Mucosa of stomach (tissue), 1 donor: ENCODE data around the gene HDGF.
"Not testable (repeated sequence)": the region's sequence is repeated elsewhere in the genome, so short reads cannot be mapped to it uniquely, and the experiment has no call there.

Experiments
- H3K27me3 ChIP-seq: one replicate; pipeline ENCODE4 v1.7.0; 2013; ENCODE audit warnings: mild to moderate bottlenecking, low read length; ENCODE audit not compliant: control insufficient read depth, insufficient read depth
- H3K36me3 ChIP-seq: one replicate; pipeline ENCODE4 v1.7.0; 2013; ENCODE audit warnings: low read length; ENCODE audit not compliant: control insufficient read depth, insufficient read depth
- H3K4me1 ChIP-seq: one replicate; pipeline ENCODE4 v1.7.0; 2013; ENCODE audit warnings: mild to moderate bottlenecking, low read length; ENCODE audit not compliant: control insufficient read depth, insufficient read depth
- H3K4me3 ChIP-seq: one replicate; pipeline ENCODE4 v1.7.0; 2013; ENCODE audit warnings: low read length
- H3K9ac ChIP-seq: one replicate; pipeline ENCODE4 v1.7.0; 2013; ENCODE audit warnings: mild to moderate bottlenecking, low read length, moderate library complexity
- H3K9me3 ChIP-seq: one replicate; pipeline ENCODE4 v1.7.0; 2013; ENCODE audit warnings: mild to moderate bottlenecking, low read length, moderate library complexity; ENCODE audit not compliant: control insufficient read depth
- donor health status: Pancreatic carcinoma.

HDGF gene

GRCh38 chr1:156765136-156765535 lies 13.7 kb upstream of the HDGF start:
- H3K4me1 ChIP-seq = peaks cover 13% of the 10 kb centered on the region
- not testable (repeated sequence) for H3K4me3 ChIP-seq, H3K9me3 ChIP-seq, H3K36me3 ChIP-seq, H3K27me3 ChIP-seq, H3K9ac ChIP-seq

- H3K9ac ChIP-seq = no peak overlapping the region
- H3K36me3 ChIP-seq = no peaks in the 10 kb centered on the region
- H3K4me1 ChIP-seq = no peaks in the 10 kb centered on the region
- H3K4me3 ChIP-seq = no peak overlapping the region
- H3K27me3 ChIP-seq = no peaks in the 10 kb centered on the region
- H3K9me3 ChIP-seq = no peaks in the 10 kb centered on the region
Observed at GRCh38 chr1:156760796-156761104, 9.3 kb upstream of the HDGF start.

GRCh38 chr1:156760092-156760795 lies 8.8 kb upstream of the HDGF start:
- Histone ChIP-seq H3K36me3 (no peaks in the 10 kb centered on the region), H3K9me3 (no peaks in the 10 kb centered on the region), H3K9ac (no peak overlapping the region), H3K4me1 (no peaks in the 10 kb centered on the region), H3K4me3 (no peak overlapping the region), H3K27me3 (no peaks in the 10 kb centered on the region)

GRCh38 chr1:156757572-156758253 lies 6.2 kb upstream of the HDGF start:
- H3K4me1 ChIP-seq, H3K27me3 ChIP-seq, H3K9ac ChIP-seq, H3K4me3 ChIP-seq, H3K36me3 ChIP-seq, H3K9me3 ChIP-seq: not testable (repeated sequence)

- Histone ChIP-seq H3K36me3 (no peaks in the 10 kb centered on the region), H3K4me3 (no peak overlapping the region), H3K9ac (no peak overlapping the region), H3K4me1 (no peaks in the 10 kb centered on the region), H3K27me3 (no peaks in the 10 kb centered on the region), H3K9me3 (no peaks in the 10 kb centered on the region)
Observed at GRCh38 chr1:156756355-156756754, 4.9 kb upstream of the HDGF start.

- H3K9me3 ChIP-seq = no peaks in the 10 kb centered on the region
- no peak overlapping the region for H3K9ac ChIP-seq
- no peaks in the 10 kb centered on the region for H3K4me1 ChIP-seq
- H3K27me3 ChIP-seq = no peaks in the 10 kb centered on the region
- H3K4me3 ChIP-seq = no peak overlapping the region
- H3K36me3 ChIP-seq = no peaks in the 10 kb centered on the region
Observed at GRCh38 chr1:156755527-156755950, 4.1 kb upstream of the HDGF start.

GRCh38 chr1:156754219-156754618 lies 2.7 kb upstream of the HDGF start:
- H3K27me3 ChIP-seq = no peaks in the 10 kb centered on the region
- no peaks in the 10 kb centered on the region for H3K9me3 ChIP-seq
- no peak overlapping the region for H3K9ac ChIP-seq
- H3K4me3 ChIP-seq = no peak overlapping the region
- H3K36me3 ChIP-seq = no peaks in the 10 kb centered on the region
- H3K4me1 ChIP-seq = peaks cover 11% of the 10 kb centered on the region

- no peaks in the 10 kb centered on the region for H3K36me3 ChIP-seq
- H3K27me3 ChIP-seq = no peaks in the 10 kb centered on the region
- H3K4me3 ChIP-seq = no peak overlapping the region
- peaks cover 24% of the 10 kb centered on the region for H3K4me1 ChIP-seq
- H3K9me3 ChIP-seq = no peaks in the 10 kb centered on the region
- no peak overlapping the region for H3K9ac ChIP-seq
Observed at GRCh38 chr1:156752843-156753482, 1.5 kb upstream of the HDGF start.

GRCh38 chr1:156751757-156752481 lies 444 bp upstream of the HDGF start:
- H3K9me3 ChIP-seq = no peaks in the 10 kb centered on the region
- H3K36me3 ChIP-seq = no peaks in the 10 kb centered on the region
- H3K4me3 ChIP-seq = peak overlapping the region; percentile 61
- H3K4me1 ChIP-seq = peaks cover 33% of the 10 kb centered on the region
- no peaks in the 10 kb centered on the region for H3K27me3 ChIP-seq
- H3K9ac ChIP-seq = peak overlapping the region; percentile 93

- Histone ChIP-seq H3K9me3 (no peaks in the 10 kb centered on the region), H3K27me3 (no peaks in the 10 kb centered on the region), H3K4me1 (peaks cover 42% of the 10 kb centered on the region), H3K4me3 (peak overlapping the region; percentile 39), H3K9ac (peak overlapping the region; percentile 92), H3K36me3 (no peaks in the 10 kb centered on the region)
Observed at GRCh38 chr1:156750711-156751450, 594 bp downstream of the HDGF start.

GRCh38 chr1:156750191-156750672 lies 1.2 kb downstream of the HDGF start:
- Histone ChIP-seq H3K4me1 (peaks cover 48% of the 10 kb centered on the region), H3K27me3 (no peaks in the 10 kb centered on the region), H3K36me3 (peaks cover under 1% of the 10 kb centered on the region), H3K9me3 (no peaks in the 10 kb centered on the region), H3K9ac (peak overlapping the region; percentile 92), H3K4me3 (peak overlapping the region; percentile 39)
